Ectodermal cell (in vitro differentiated cells): Measurements from ENCODE around the gene PIP5K1B.
"Not testable (repeated sequence)": the region's sequence is repeated elsewhere in the genome, so short reads cannot be mapped to it uniquely, and the experiment has no call there.

Source experiments
- H3K27ac ChIP-seq: 2 replicates; pipeline ENCODE4 v1.7.0; 2013; ENCODE audit warnings: mild to moderate bottlenecking, low read depth, low read length; ENCODE audit not compliant: insufficient read depth, poor library complexity, severe bottlenecking
- H3K27me3 ChIP-seq: 2 replicates; pipeline ENCODE4 v1.7.0; 2013; ENCODE audit warnings: mild to moderate bottlenecking, low read length; ENCODE audit not compliant: insufficient read depth, control insufficient read depth, poor library complexity, severe bottlenecking
- H3K36me3 ChIP-seq: one replicate; pipeline ENCODE4 v1.7.0; 2013; ENCODE audit warnings: low read length; ENCODE audit not compliant: control insufficient read depth, insufficient read depth
- H3K4me1 ChIP-seq: one replicate; pipeline ENCODE4 v1.7.0; 2013; ENCODE audit warnings: low read length; ENCODE audit not compliant: control insufficient read depth, insufficient read depth
- H3K4me3 ChIP-seq: 2 replicates; pipeline ENCODE4 v1.7.0; 2013; ENCODE audit warnings: low read depth, low read length, control low read depth; ENCODE audit not compliant: insufficient read depth
- H3K9me3 ChIP-seq: 2 replicates; pipeline ENCODE4 v1.7.0; 2013; ENCODE audit warnings: mild to moderate bottlenecking, low read length, moderate library complexity; ENCODE audit not compliant: control insufficient read depth
- WGBS, 2 experiments: methylation state at CpG; one replicate each; pipeline ENCODE4 v1.1.7; 2013; ENCODE audit warnings: missing lambda C conversion rate in 2 of 2; 5-methylcytosine and 5-hydroxymethylcytosine counted together

Gene PIP5K1B

GRCh38 chr9:68980341-68980914, 275.4 kb downstream of the PIP5K1B start:
- Histone ChIP-seq H3K27me3 (no peaks in the 10 kb centered on the region), H3K27ac (no peak overlapping the region), H3K4me1 (no peaks in the 10 kb centered on the region), H3K36me3 (no peaks in the 10 kb centered on the region), H3K4me3 (no peak overlapping the region), H3K9me3 (peaks cover 2% of the 10 kb centered on the region)
- 86 to 95% methylated on average over 3 of the region's 3 CpGs for WGBS, 2 experiments

- no peaks in the 10 kb centered on the region for H3K9me3 ChIP-seq
- no peak overlapping the region for H3K4me3 ChIP-seq
- H3K36me3 ChIP-seq: no peaks in the 10 kb centered on the region
- 74 to 78% methylated on average over 6 of the region's 6 CpGs for WGBS, 2 experiments
- H3K4me1 ChIP-seq: no peaks in the 10 kb centered on the region
- H3K27me3 ChIP-seq: no peaks in the 10 kb centered on the region
- no peak overlapping the region for H3K27ac ChIP-seq
Observed at GRCh38 chr9:68981789-68982188, 276.7 kb downstream of the PIP5K1B start.

DNA sequence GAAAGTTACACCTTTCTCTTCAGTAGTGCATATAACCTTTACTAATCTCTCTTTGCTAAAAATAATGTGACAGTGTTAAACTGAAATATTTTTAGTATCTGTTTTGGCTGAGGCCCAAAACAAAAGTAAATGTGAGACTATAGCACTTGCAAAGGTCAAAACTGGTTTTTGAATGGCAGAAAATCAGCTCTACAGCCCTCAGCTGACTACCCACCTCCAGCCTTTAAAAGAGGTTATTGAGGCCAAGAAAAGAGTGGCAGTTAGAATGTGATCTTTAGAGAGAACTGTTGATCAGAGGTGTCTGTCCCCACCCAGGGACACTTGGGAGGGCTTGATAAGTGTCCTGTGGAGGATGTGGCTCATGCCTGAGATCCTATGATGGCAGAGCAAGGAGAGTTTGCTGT, 278.0 kb downstream of the PIP5K1B start:
- Histone ChIP-seq H3K4me1 (no peaks in the 10 kb centered on the region), H3K36me3 (no peaks in the 10 kb centered on the region), H3K27me3 (no peaks in the 10 kb centered on the region), H3K27ac (no peak overlapping the region), H3K4me3 (no peak overlapping the region), H3K9me3 (no peaks in the 10 kb centered on the region)

DNA sequence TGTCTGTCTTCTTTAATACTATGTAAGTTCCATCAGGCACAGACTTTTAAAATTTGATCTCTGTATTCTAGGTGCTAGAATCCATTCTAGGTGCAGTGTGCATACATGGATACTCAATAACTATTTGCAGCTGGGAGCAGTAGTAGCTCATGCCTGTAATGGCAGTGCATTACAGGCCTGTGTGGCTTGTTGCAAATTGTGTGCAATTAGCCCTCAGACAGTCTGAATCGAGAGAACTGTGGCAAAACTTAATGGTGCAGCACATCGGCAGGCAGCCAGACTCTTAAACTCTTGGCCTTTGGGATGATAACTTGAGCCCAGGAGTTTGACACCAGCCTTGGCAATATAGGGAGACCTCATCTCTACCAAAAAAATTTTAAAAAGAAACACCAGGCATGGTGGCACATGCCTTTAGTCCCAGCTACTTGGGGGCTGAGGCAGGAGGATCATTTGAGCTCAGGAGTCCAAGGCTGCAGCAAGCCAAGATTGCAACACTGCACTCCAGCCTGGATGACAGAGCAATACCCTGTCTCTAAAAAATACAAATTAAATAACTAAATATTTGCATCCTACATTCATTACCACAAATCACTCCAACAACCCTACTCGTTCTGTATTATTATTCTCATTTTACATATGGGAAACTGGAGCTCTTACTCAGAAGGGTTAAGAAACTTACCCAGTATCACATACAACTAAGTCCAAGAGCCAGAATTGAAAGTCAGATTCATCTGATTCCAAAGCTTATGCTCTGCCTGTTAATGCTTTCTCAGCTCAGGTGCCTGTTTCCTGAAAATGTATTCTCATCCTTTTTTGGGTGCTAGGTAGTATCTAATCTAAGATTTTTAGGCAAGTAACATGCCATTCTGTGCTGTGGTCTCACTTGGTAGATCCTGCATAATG, 278.7 kb downstream of the PIP5K1B start:
- no peaks in the 10 kb centered on the region for H3K36me3 ChIP-seq
- no peak overlapping the region for H3K27ac ChIP-seq
- 95% methylated on average over 3 of the region's 3 CpGs for WGBS, 2 experiments
- no peaks in the 10 kb centered on the region for H3K27me3 ChIP-seq
- H3K9me3 ChIP-seq: no peaks in the 10 kb centered on the region
- H3K4me3 ChIP-seq: no peak overlapping the region
- H3K4me1 ChIP-seq: no peaks in the 10 kb centered on the region

- not testable (repeated sequence) for H3K27me3 ChIP-seq, H3K4me1 ChIP-seq, H3K27ac ChIP-seq, H3K4me3 ChIP-seq, H3K9me3 ChIP-seq, H3K36me3 ChIP-seq
- 88 to 96% methylated on average over 7 of the region's 7 CpGs for WGBS, 2 experiments
Observed at GRCh38 chr9:68986949-68987348, 281.9 kb downstream of the PIP5K1B start.

- 84 to 91% methylated on average over 9 of the region's 9 CpGs for WGBS, 2 experiments
- Histone ChIP-seq H3K9me3 (no peaks in the 10 kb centered on the region), H3K27ac (no peak overlapping the region), H3K27me3 (no peaks in the 10 kb centered on the region), H3K4me3 (no peak overlapping the region), H3K36me3 (no peaks in the 10 kb centered on the region), H3K4me1 (no peaks in the 10 kb centered on the region)
Observed at GRCh38 chr9:68991457-68991856, 286.4 kb downstream of the PIP5K1B start.

- 89 to 100% methylated on average over 2 to 3 of the region's 3 CpGs for whole genome bisulfite sequencing, 2 experiments
- peaks cover 4% of the 10 kb centered on the region for H3K4me1 ChIP-seq
- H3K9me3 ChIP-seq: no peaks in the 10 kb centered on the region
- H3K27ac ChIP-seq: no peak overlapping the region
- H3K36me3 ChIP-seq: no peaks in the 10 kb centered on the region
- no peaks in the 10 kb centered on the region for H3K27me3 ChIP-seq
- no peak overlapping the region for H3K4me3 ChIP-seq
Observed at GRCh38 chr9:68995776-68996175, 290.7 kb downstream of the PIP5K1B start.

GRCh38 chr9:68996462-68996861, 291.4 kb downstream of the PIP5K1B start:
- H3K36me3 ChIP-seq: no peaks in the 10 kb centered on the region
- H3K4me3 ChIP-seq: no peak overlapping the region
- peaks cover 4% of the 10 kb centered on the region for H3K4me1 ChIP-seq
- WGBS, 2 experiments: 94 to 96% methylated on average over 5 of the region's 5 CpGs
- H3K27me3 ChIP-seq: no peaks in the 10 kb centered on the region
- no peak overlapping the region for H3K27ac ChIP-seq
- H3K9me3 ChIP-seq: no peaks in the 10 kb centered on the region

GRCh38 chr9:68997666-68998065, 292.6 kb downstream of the PIP5K1B start:
- Histone ChIP-seq H3K9me3 (no peaks in the 10 kb centered on the region), H3K27me3 (no peaks in the 10 kb centered on the region), H3K36me3 (no peaks in the 10 kb centered on the region), H3K27ac (no peak overlapping the region), H3K4me3 (no peak overlapping the region), H3K4me1 (peaks cover 4% of the 10 kb centered on the region)
- WGBS, 2 experiments: 63 to 79% methylated on average over 3 of the region's 3 CpGs

GRCh38 chr9:68998385-68998784, 293.3 kb downstream of the PIP5K1B start:
- H3K4me3 ChIP-seq: no peak overlapping the region
- H3K4me1 ChIP-seq: peaks cover 4% of the 10 kb centered on the region
- WGBS, 2 experiments: 89% methylated on average over 4 of the region's 4 CpGs
- H3K27ac ChIP-seq: no peak overlapping the region
- H3K9me3 ChIP-seq: no peaks in the 10 kb centered on the region
- H3K27me3 ChIP-seq: no peaks in the 10 kb centered on the region
- no peaks in the 10 kb centered on the region for H3K36me3 ChIP-seq
